ENCODE measurements around the gene SCG5. TPM values are rescaled to one million over a fixed set of nuclear protein-coding genes. Genes with fewer than 3 reads are reported as not detected.

SCG5 gene
- total RNA-seq, 1 donor from 2014 or later = 0.39 TPM

GRCh38 chr15:32690941-32691688 lies 49.6 kb downstream of the SCG5 start:
- no peak for DNase-seq (ENCODE audit: low read depth in 2 of 2)

GRCh38 chr15:32691689-32692038 lies 50.2 kb downstream of the SCG5 start:
- DNase-seq (ENCODE audit: low read depth in 2 of 2) = no peak

DNA sequence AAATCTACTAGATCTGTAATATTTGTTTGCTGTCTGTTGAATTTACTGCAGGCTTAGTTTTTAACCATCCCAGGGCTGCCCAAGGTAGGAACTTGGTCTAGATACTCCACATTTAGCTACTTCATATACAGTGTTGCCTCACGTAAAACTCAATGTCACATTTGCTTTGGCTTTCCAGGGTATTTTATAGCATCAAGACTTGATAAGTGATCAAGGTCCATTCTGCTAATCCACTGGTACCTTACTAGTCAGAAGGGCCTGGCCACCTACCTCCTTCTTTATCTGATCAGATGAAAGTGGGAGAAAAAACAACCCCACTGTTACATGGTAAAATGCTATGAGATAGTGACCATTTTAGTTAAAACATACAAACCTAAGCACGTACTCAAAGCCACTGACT lies 50.8 kb downstream of the SCG5 start:
- no peak for DNase-seq (ENCODE audit: low read depth in 2 of 2)

DNA sequence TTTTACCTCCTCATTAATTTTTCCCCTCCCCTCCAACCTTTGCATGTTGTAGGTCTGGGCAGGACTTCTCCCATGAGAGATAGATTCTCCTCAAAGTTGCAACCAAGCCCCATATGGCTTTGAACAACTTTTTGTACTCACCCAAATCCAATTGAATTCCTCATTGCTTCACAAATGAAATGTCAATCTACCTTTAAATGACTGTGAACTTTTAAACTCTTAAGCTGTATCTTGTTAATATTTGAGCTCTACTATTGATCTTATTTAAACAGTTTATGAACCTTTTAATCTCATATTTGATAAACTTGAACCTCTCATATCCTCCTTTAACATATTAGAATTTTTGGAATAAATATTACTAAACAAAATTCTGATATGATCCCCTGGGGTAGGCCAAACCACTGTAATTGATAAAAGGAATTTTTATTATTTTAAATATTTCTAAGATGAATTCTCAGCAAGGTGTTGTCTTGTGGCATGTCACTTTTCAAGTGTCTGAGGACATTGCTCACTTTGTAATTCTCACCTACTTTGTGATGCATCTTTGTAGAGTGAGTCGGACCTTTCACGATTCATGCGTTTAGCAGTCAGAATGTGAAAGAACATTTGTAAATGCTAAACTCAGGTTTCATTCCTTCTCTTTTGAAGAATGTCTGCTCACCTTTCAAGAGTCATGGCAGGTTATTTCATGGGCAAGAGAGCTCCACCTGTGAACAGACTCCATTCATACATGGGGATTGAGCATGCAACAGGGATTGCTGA lies 52.9 kb downstream of the SCG5 start:
- no peak for DNase-seq (ENCODE audit: low read depth in 2 of 2)

DNA sequence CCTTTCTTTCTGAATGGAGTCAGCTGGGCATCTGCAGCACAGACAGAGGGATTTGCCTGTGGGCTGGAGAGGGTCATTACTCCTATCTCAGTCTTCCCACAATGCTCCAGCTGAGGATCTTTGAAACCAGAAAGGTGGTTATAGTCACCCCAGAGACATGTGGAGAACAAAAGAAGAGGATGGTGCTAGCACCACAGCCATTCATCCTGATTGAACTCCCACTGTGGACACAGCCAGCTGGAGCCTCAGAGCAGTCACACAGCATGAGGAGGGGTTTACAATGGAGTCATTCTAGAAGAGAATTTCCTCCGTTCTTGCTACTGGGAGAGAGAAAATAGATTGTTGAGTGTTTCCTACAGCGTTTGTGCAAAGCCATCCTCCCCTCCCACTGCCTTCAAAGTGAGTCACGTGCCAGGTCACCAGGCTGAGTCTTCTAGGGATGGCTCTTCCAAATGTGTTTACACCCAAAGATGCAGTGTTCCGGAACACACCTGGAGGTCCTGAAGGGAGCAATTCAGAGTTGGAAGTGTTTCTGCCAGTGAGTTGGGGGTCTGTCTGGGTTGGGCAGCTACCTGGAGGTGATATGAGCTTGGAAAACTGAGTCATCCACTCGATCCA lies 57.4 kb downstream of the SCG5 start:
- no peak for DNase-seq (ENCODE audit: low read depth in 2 of 2)

GRCh38 chr15:32700501-32701150 lies 59.1 kb downstream of the SCG5 start:
- no peak for DNase-seq (ENCODE audit: low read depth in 2 of 2)

- no peak for DNase-seq (ENCODE audit: low read depth in 2 of 2)
These were observed 60.4 kb downstream of the SCG5 start for GRCh38 chr15:32701863-32702262.

GRCh38 chr15:32704395-32704981 lies 63.0 kb downstream of the SCG5 start:
- DNase-seq (ENCODE audit: low read depth in 2 of 2) = no peak

GRCh38 chr15:32705446-32705845 lies 63.9 kb downstream of the SCG5 start:
- no peak for DNase-seq (ENCODE audit: low read depth in 2 of 2)

- no peak for DNase-seq (ENCODE audit: low read depth in 2 of 2)
These were observed 65.2 kb downstream of the SCG5 start for GRCh38 chr15:32706704-32707103.

DNA sequence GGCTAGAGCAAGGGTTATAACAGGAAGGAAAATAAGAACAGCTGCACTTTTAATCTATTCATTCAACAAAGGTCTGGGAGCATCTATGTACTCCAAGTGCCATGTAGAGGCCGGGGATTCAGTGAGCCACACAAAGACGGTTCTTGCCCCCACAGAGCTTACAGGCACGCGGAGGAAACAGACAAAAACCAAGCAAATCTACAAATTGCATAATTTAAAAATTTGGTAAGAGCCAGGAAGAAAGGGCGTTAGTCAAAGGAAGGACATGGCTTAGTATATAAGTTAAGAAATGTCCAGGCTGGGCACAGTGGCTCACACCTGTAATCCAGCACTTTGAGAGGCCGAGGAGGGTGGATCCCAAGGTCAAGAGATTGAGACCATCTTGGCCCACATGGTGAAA lies 65.9 kb downstream of the SCG5 start:
- DNase-seq (ENCODE audit: low read depth in 2 of 2) = no peak

GRCh38 chr15:32709295-32710033 lies 68.0 kb downstream of the SCG5 start:
- no peak for DNase-seq (ENCODE audit: low read depth in 2 of 2)

GRCh38 chr15:32715276-32715675 lies 73.8 kb downstream of the SCG5 start:
- DNase-seq (ENCODE audit: low read depth in 2 of 2) = no peak

- DNase-seq (ENCODE audit: low read depth in 2 of 2) = no peak
These were observed 74.9 kb downstream of the SCG5 start for GRCh38 chr15:32716216-32716914.

DNA sequence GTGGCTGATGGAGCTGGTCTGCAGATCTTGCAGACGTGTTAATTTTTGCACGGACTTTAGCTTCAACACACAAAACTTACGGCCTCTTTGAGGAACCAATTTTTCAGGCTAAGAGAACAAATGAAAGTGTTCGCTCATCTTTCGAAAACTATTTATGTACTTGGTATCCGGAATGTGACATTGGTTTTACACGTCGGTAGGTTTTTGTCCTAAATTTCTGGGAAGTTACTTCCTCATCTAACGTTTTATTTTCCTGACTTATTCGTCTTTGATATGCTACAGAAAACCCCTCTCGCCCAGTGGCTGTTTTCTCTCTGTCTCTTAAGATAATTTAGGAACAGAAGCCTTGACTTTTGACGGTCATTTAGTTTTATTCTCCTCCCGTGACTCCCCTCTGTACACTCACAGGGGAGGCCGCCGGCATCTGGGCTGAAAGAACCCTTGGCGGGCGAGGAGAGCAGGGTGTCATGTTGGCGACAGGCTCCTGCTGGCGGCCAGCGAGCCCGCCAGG lies 75.5 kb downstream of the SCG5 start:
- DNase-seq (ENCODE audit: low read depth in 2 of 2) = no peak

- DNase-seq (ENCODE audit: low read depth in 2 of 2) = peak in 1 of 2 donors; percentile 30
These were observed 76.1 kb downstream of the SCG5 start, which contains the start of gene GREM1 for GRCh38 chr15:32717426-32718226. TSS of gene GREM1 (plus strand) at chr15:32718004. CDS start at chr15:32730691, 12,687 bp downstream.

DNA sequence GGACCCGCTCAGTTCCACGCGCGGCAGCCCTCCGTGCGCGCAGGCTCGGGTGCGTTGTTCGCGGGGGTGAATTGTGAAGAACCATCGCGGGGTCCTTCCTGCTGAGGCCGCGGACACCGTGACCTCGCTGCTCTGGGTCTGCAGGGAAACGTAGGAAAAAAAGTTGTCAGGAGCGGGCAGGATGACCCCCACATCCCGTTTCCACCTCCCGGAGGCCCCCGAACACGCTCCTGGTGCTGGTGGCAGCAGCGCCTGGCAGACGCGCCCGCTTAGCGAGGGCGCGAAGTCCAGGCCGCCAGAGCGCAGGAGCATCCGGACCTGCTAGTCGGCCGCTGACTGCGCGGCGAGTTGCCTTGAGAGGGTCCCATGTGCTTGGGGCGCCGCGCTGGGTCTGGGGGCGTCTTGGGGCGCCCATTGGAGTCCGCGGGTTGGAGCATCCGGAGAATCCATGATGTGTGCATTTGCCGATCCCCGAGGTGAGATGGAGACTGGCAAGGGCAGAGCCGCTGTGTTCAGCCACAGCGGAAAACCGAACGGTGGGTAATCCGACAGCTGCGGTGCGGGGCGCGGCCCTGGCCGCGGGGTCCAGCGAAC lies 76.8 kb downstream of the SCG5 start:
- DNase-seq (ENCODE audit: low read depth in 2 of 2) = peak in 1 of 2 donors; percentile 49

GRCh38 chr15:32718821-32719716 lies 77.6 kb downstream of the SCG5 start:
- DNase-seq (ENCODE audit: low read depth in 2 of 2) = peak in 1 of 2 donors; percentile 16
